HL-60 (cell line): ENCODE results near the gene RAB27A.

Source experiments
- CTCF ChIP-seq: IDR thresholded peaks from one replicate; pipeline ENCODE4 v1.5.1; 2011; ENCODE audit warnings: low read length, control low read depth, inconsistent platforms; ENCODE audit not compliant: insufficient read depth
- GABPA ChIP-seq: IDR thresholded peaks from 2 replicates; pipeline ENCODE4 v1.6.1; 2012; ENCODE audit warnings: low read depth
- POLR2AphosphoS5 ChIP-seq: IDR thresholded peaks from 2 replicates; pipeline ENCODE4 v1.6.1; 2012; ENCODE audit warnings: low read depth
- REST ChIP-seq: IDR thresholded peaks from 2 replicates; pipeline ENCODE4 v1.6.1; 2012; ENCODE audit warnings: low read depth; ENCODE audit not compliant: insufficient replicate concordance
- SPI1 ChIP-seq: IDR thresholded peaks from 2 replicates; pipeline ENCODE4 v1.6.1; 2012; ENCODE audit warnings: low read depth, mild to moderate bottlenecking, borderline replicate concordance

- no peak; the same call in 1 of the 2 replicates for TF ChIP-seq POLR2AphosphoS5
- TF ChIP-seq REST: no peak
- TF ChIP-seq GABPA: no peak
- TF ChIP-seq CTCF: no peak
- TF ChIP-seq SPI1: no peak
These were observed 41.7 kb downstream of the RAB27A start for GRCh38 chr15:55247766-55248427.
